H7 (cell line): ENCODE measurements around the gene C17orf107. TPM values are rescaled to one million over a fixed set of nuclear protein-coding genes. Genes with fewer than 3 reads are reported as not detected.
"Not testable (repeated sequence)": the region's sequence is repeated elsewhere in the genome, so short reads cannot be mapped to it uniquely, and the experiment has no call there.

Source experiments
- DNase-seq: peaks from one replicate; pipeline ENCODE4 v3.0.0; 2012
- H3K27me3 ChIP-seq: 2 replicates; pipeline ENCODE4 v1.6.0; 2011; ENCODE audit warnings: mild to moderate bottlenecking, low read length; ENCODE audit not compliant: control insufficient read depth, insufficient read depth
- H3K36me3 ChIP-seq: replicated peaks from 2 replicates; pipeline ENCODE4 v1.5.1; 2011; ENCODE audit warnings: low read length; ENCODE audit not compliant: control insufficient read depth, insufficient read depth
- H3K4me3 ChIP-seq: 2 replicates; pipeline ENCODE4 v1.5.1; 2011; ENCODE audit warnings: low read depth, mild to moderate bottlenecking, control low read depth, low read length, moderate library complexity; ENCODE audit not compliant: insufficient read depth
- total RNA-seq: library from RNA; depleted of rRNA; stranded (reverse); fragments of >200 nt; shearing (Covaris generic); gene quantifications from 2 replicates; pipeline ENCODE4 v1.2.3, GENCODE V29; 2014; rRNA removed

Gene C17orf107
- total RNA-seq: 7.6 and 7.8 TPM in 2 replicates

GRCh38 chr17:4899341-4900230 lies at the start of gene C17orf107:
Gene C17orf107, plus strand, starts transcription at chr17:4899536. Its CDS starts 227 bp downstream, at chr17:4899763.
- Histone ChIP-seq H3K27me3 (peaks cover 22% of the 10 kb centered on the region; the same call in 1 of the 2 replicates), H3K36me3 (peaks cover 13% of the 10 kb centered on the region), H3K4me3 (peak within 1 kb of the TSS; percentile 64)
- peak; percentile 75 for DNase-seq

- no peak for DNase-seq
- H3K4me3 ChIP-seq: no peak overlapping the region
Measured at GRCh38 chr17:4850246-4850645, 49.1 kb upstream of the C17orf107 start.

GRCh38 chr17:4851084-4851483 lies 48.3 kb upstream of the C17orf107 start:
- H3K27me3 ChIP-seq: no peaks in the 10 kb centered on the region
- no peak overlapping the region for H3K4me3 ChIP-seq
- no peak for DNase-seq

More at GRCh38 chr17:4850246-4850645, 49.1 kb upstream of the C17orf107 start:
- Histone ChIP-seq H3K27me3 (no peaks in the 10 kb centered on the region), H3K36me3 (no peaks in the 10 kb centered on the region)

GRCh38 chr17:4852567-4853207 lies 46.6 kb upstream of the C17orf107 start:
- DNase-seq: no peak

More at GRCh38 chr17:4851084-4851483, 48.3 kb upstream of the C17orf107 start:
- no peaks in the 10 kb centered on the region for H3K36me3 ChIP-seq

GRCh38 chr17:4853208-4853671 lies 46.1 kb upstream of the C17orf107 start:
- no peaks in the 10 kb centered on the region for H3K36me3 ChIP-seq
- no peak for DNase-seq
- H3K4me3 ChIP-seq: no peak overlapping the region
- no peaks in the 10 kb centered on the region for H3K27me3 ChIP-seq

More at GRCh38 chr17:4852567-4853207, 46.6 kb upstream of the C17orf107 start:
- Histone ChIP-seq H3K27me3 (no peaks in the 10 kb centered on the region), H3K36me3 (no peaks in the 10 kb centered on the region), H3K4me3 (no peak overlapping the region)

- Histone ChIP-seq H3K27me3 (no peaks in the 10 kb centered on the region), H3K36me3 (no peaks in the 10 kb centered on the region), H3K4me3 (no peak overlapping the region)
- DNase-seq: no peak
Measured at GRCh38 chr17:4854111-4854681, 45.1 kb upstream of the C17orf107 start.

GRCh38 chr17:4856271-4856936 lies 42.9 kb upstream of the C17orf107 start:
- H3K4me3 ChIP-seq: no peak overlapping the region
- no peak for DNase-seq
- H3K36me3 ChIP-seq: no peaks in the 10 kb centered on the region; the same call in 1 of the 2 replicates

GRCh38 chr17:4856937-4857314 lies 42.4 kb upstream of the C17orf107 start:
- H3K36me3 ChIP-seq: no peaks in the 10 kb centered on the region; the same call in 1 of the 2 replicates
- no peaks in the 10 kb centered on the region for H3K27me3 ChIP-seq
- DNase-seq: no peak
- no peak overlapping the region for H3K4me3 ChIP-seq

More at GRCh38 chr17:4856271-4856936, 42.9 kb upstream of the C17orf107 start:
- H3K27me3 ChIP-seq: no peaks in the 10 kb centered on the region

- H3K4me3 ChIP-seq, H3K27me3 ChIP-seq, H3K36me3 ChIP-seq, DNase-seq: not testable (repeated sequence)
Measured at GRCh38 chr17:4857347-4857746, 42.0 kb upstream of the C17orf107 start.

- Histone ChIP-seq H3K36me3 (no peaks in the 10 kb centered on the region; the same call in 1 of the 2 replicates), H3K27me3 (no peaks in the 10 kb centered on the region), H3K4me3 (no peak overlapping the region)
- DNase-seq: peak; percentile 90
Measured at GRCh38 chr17:4858068-4858881, 41.1 kb upstream of the C17orf107 start.

GRCh38 chr17:4858882-4859260 lies 40.5 kb upstream of the C17orf107 start:
- DNase-seq: peak; percentile 80
- Histone ChIP-seq H3K36me3 (no peaks in the 10 kb centered on the region; the same call in 1 of the 2 replicates), H3K27me3 (no peaks in the 10 kb centered on the region), H3K4me3 (no peak overlapping the region)

- DNase-seq: peak; percentile 57
- no peaks in the 10 kb centered on the region; the same call in 1 of the 2 replicates for H3K36me3 ChIP-seq
- no peaks in the 10 kb centered on the region for H3K27me3 ChIP-seq
- H3K4me3 ChIP-seq: no peak overlapping the region
Measured at GRCh38 chr17:4859816-4860625, 39.3 kb upstream of the C17orf107 start.

- no peak for DNase-seq
- Histone ChIP-seq H3K27me3 (no peaks in the 10 kb centered on the region), H3K36me3 (no peaks in the 10 kb centered on the region; the same call in 1 of the 2 replicates), H3K4me3 (no peak overlapping the region)
Measured at GRCh38 chr17:4860651-4861050, 38.7 kb upstream of the C17orf107 start.
